Kidney (tissue), 14 donors: ENCODE data around the gene DPM3. TPM values are rescaled to one million over a fixed set of nuclear protein-coding genes. Genes with fewer than 3 reads are reported as not detected.

Experiments used
- DNase-seq, 5 donors: peaks; one replicate each; pipeline ENCODE4 v3.0.0-alpha.2; 2013 to 2020
- FAIRE-seq: peaks from 2 replicates; lab custom pipeline; 2012; peaks lifted over from hg19 to GRCh38; lab: Jason Lieb, UNC
- H3K27ac ChIP-seq, 2 donors: one replicate each; pipeline ENCODE4 v1.7.0; 2013; ENCODE audit warnings: low read depth in 2 of 2, low read length in 2 of 2, inconsistent platforms in 1 of 2
- H3K27me3 ChIP-seq: one replicate; pipeline ENCODE4 v1.7.1; 2013; ENCODE audit warnings: low read length, inconsistent platforms; ENCODE audit not compliant: control insufficient read depth, insufficient read depth
- H3K36me3 ChIP-seq, 3 donors: one replicate each; pipeline versions ENCODE4 v1.7.0 to v1.7.1; 2013; ENCODE audit warnings: low read length in 3 of 3, control low read depth in 1 of 3, inconsistent platforms in 1 of 3; ENCODE audit not compliant: insufficient read depth in 3 of 3, control insufficient read depth in 2 of 3
- H3K4me1 ChIP-seq, 3 donors: one replicate each; pipeline versions ENCODE4 v1.7.0 to v1.7.1; 2013; ENCODE audit warnings: low read length in 3 of 3, inconsistent platforms in 1 of 3, low read depth in 1 of 3; ENCODE audit not compliant: control insufficient read depth in 2 of 3, insufficient read depth in 2 of 3
- H3K4me3 ChIP-seq, 3 donors: one replicate each; pipeline versions ENCODE4 v1.7.0 to v1.8.1; 2013; ENCODE audit warnings: low read length in 3 of 3, control low read depth in 1 of 3, inconsistent platforms in 1 of 3
- H3K9ac ChIP-seq, 3 donors: one replicate each; pipeline versions ENCODE4 v1.7.0 to v1.7.1; 2013; ENCODE audit warnings: low read length in 3 of 3, control low read depth in 1 of 3, inconsistent platforms in 1 of 3
- H3K9me3 ChIP-seq, 3 donors: one replicate each; pipeline versions ENCODE4 v1.7.0 to v1.7.1; 2013; ENCODE audit warnings: low read length in 3 of 3, control low read depth in 1 of 3, inconsistent platforms in 1 of 3; ENCODE audit not compliant: control insufficient read depth in 2 of 3, insufficient read depth in 1 of 3
- intact Hi-C: fragments of 100-400 bp; cut with DNase I; formaldehyde crosslinking; loops from one replicate; pipeline ENCODE4 v1.11.1; 2022
- polyA plus RNA-seq: library from polyadenylated mRNA; stranded (reverse); fragments of 350-450 nt; fragmentation: Illumina TruSeq; extraction: RNeasy Lipid Tissue Mini Kit (QIAGEN cat#74804); gene quantifications from one replicate; pipeline ENCODE4 v1.2.3, GENCODE V29; 2014; ENCODE audit warnings: low read depth, low replicate concordance; ENCODE audit not compliant: insufficient read depth
- total RNA-seq: library from RNA; stranded (reverse); fragmentation: NEBNext Ultra II Directional; extraction: Animal tissue kit (Norgen Biotek cat#: 25700); gene quantifications from one replicate; pipeline ENCODE4 v1.2.1, GENCODE V29; 2021
- TF ChIP-seq, protein P1 (sequence below): IDR thresholded peaks from 3 replicates; pipeline ENCODE4 v1.5.1; 2012; ENCODE audit warnings: mild to moderate bottlenecking, moderate library complexity, borderline replicate concordance; ENCODE audit not compliant: insufficient read depth; ENCODE audit errors: extremely low read depth
- donor health status: control.
- donor health status: control.
- donor health status: control.
- donor health status: control.
- donor health status: control.
- donor health status: DM: yes; HTN: yes; CAD: no.
- donor health status: Normal renal cell carcinoma (clear cell type).

Gene DPM3
- total and polyA plus RNA-seq, 2 donors from 2014 or later: 84.4 to 237 TPM

DNA sequence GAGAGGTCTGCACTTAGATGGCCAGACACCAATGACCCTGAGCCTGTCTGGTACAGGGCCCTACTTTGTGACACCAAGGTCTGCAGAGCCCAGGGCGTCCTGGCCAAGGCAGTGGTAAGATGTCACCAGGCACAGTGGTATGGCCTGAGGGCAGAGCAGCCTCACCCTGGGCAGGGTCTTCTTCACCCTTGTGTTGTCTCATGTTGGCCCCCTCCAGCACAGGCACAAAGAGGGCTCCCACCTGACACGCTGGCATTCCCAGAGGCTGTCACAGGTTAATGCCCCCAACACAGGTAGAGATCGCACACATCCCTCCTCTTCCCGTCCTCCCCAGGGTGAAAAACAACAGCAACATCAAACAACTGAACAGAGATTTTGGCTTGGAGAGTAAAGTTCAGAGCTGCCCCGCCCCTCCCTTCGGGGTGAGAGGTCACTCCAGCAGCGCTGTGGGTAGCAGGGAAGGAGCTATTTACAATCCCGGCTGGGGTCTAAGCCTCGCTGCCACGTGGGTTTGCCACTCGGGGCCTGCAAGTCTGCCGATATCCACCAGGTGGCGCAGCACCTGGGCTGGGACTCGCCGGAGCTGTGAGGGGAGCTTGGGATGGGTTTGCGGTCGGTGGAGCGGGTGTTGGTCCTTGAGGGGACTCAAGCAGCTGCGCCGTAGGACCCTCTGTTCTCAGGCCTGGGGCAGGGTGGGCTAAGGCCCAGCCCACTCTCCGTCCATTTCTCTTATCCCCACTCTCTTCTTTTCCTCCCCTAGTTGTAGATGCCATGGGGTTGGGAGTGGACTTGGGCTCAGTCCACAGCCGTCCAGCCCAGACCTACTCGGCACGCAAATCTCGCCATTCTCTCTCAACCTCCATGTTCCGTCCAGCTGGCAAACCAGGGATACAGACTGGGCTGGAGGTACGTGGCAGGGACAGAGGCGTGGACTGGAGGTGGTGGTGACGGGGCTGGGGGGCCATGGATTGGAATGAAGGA, 49.0 kb downstream of the DPM3 start:
- Histone ChIP-seq H3K4me3 (no peak overlapping the region), H3K9me3 (no peaks in the 10 kb centered on the region), H3K4me1 (peaks cover 0 to 4% (median 0%) of the 10 kb centered on the region in 3 donors), H3K36me3 (no peaks in the 10 kb centered on the region), H3K27me3 (no peaks in the 10 kb centered on the region), H3K9ac (no peak overlapping the region), H3K27ac (no peak overlapping the region)
- intact Hi-C loops: loop anchor here (5.0 kb wide), 1 partner anchor 76 kb away; no protein-coding TSS in a partner anchor
- TF ChIP-seq, protein P1, sequence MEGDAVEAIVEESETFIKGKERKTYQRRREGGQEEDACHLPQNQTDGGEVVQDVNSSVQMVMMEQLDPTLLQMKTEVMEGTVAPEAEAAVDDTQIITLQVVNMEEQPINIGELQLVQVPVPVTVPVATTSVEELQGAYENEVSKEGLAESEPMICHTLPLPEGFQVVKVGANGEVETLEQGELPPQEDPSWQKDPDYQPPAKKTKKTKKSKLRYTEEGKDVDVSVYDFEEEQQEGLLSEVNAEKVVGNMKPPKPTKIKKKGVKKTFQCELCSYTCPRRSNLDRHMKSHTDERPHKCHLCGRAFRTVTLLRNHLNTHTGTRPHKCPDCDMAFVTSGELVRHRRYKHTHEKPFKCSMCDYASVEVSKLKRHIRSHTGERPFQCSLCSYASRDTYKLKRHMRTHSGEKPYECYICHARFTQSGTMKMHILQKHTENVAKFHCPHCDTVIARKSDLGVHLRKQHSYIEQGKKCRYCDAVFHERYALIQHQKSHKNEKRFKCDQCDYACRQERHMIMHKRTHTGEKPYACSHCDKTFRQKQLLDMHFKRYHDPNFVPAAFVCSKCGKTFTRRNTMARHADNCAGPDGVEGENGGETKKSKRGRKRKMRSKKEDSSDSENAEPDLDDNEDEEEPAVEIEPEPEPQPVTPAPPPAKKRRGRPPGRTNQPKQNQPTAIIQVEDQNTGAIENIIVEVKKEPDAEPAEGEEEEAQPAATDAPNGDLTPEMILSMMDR: peak; percentile 98
- FAIRE-seq (no peak), DNase-seq (peak; percentile 81 to 91 (median 88))

Other genes with a start within 250 kb of the DPM3 start
- gene PMVK, start 203.8 kb downstream of the DPM3 start, total RNA-seq: 42.0 TPM
- gene PMVK, start 203.8 kb downstream of the DPM3 start, polyA plus RNA-seq: 132 TPM
- gene PBXIP1, start 184.4 kb downstream of the DPM3 start, total RNA-seq: 83.9 TPM
- 115 TPM for gene PBXIP1, start 184.4 kb downstream of the DPM3 start, polyA plus RNA-seq
- 32.8 TPM for gene PYGO2, start 178.7 kb downstream of the DPM3 start, total RNA-seq
- gene PYGO2, start 178.7 kb downstream of the DPM3 start, polyA plus RNA-seq: 26.9 TPM
- 153 TPM for gene SHC1, start 169.8 kb downstream of the DPM3 start, total RNA-seq
- gene SHC1, start 169.8 kb downstream of the DPM3 start, polyA plus RNA-seq: 43.8 TPM
- gene CKS1B, start 165.8 kb downstream of the DPM3 start, total RNA-seq: 23.1 TPM
- gene CKS1B, start 165.8 kb downstream of the DPM3 start, polyA plus RNA-seq: 43.1 TPM
- 34.1 TPM for gene FLAD1, start 157.2 kb downstream of the DPM3 start, total RNA-seq
- 37.9 TPM for gene FLAD1, start 157.2 kb downstream of the DPM3 start, polyA plus RNA-seq
- not detected for gene LENEP, start 146.9 kb downstream of the DPM3 start, total RNA-seq
- gene LENEP, start 146.9 kb downstream of the DPM3 start, polyA plus RNA-seq: not detected
- gene ZBTB7B, start 137.7 kb downstream of the DPM3 start, total RNA-seq: 68.7 TPM
- 20.1 TPM for gene ZBTB7B, start 137.7 kb downstream of the DPM3 start, polyA plus RNA-seq
- gene DCST2, start 106.8 kb downstream of the DPM3 start, total RNA-seq: 1.4 TPM
- 0.43 TPM for gene DCST2, start 106.8 kb downstream of the DPM3 start, polyA plus RNA-seq
- gene DCST1, start 106.7 kb downstream of the DPM3 start, total RNA-seq: not detected
- gene DCST1, start 106.7 kb downstream of the DPM3 start, polyA plus RNA-seq: not detected
- gene ADAM15, start 89.2 kb downstream of the DPM3 start, total RNA-seq: 152 TPM
- 68.4 TPM for gene ADAM15, start 89.2 kb downstream of the DPM3 start, polyA plus RNA-seq
- 7.6 TPM for gene EFNA4, start 76.8 kb downstream of the DPM3 start, total RNA-seq
- gene EFNA4, start 76.8 kb downstream of the DPM3 start, polyA plus RNA-seq: 11.8 TPM
- gene EFNA3, start 61.7 kb downstream of the DPM3 start, total RNA-seq: 1.7 TPM
- 1.2 TPM for gene EFNA3, start 61.7 kb downstream of the DPM3 start, polyA plus RNA-seq
- gene EFNA1, start 12.7 kb downstream of the DPM3 start, total RNA-seq: 133 TPM
- gene EFNA1, start 12.7 kb downstream of the DPM3 start, polyA plus RNA-seq: 61.1 TPM
- gene SLC50A1, start 4.7 kb downstream of the DPM3 start, total RNA-seq: 34.8 TPM
- gene SLC50A1, start 4.7 kb downstream of the DPM3 start, polyA plus RNA-seq: 61.8 TPM
- gene KRTCAP2, start 32.8 kb upstream of the DPM3 start, total RNA-seq: 198 TPM
- gene KRTCAP2, start 32.8 kb upstream of the DPM3 start, polyA plus RNA-seq: 351 TPM
- 2.1 TPM for gene TRIM46, start 33.3 kb upstream of the DPM3 start, total RNA-seq
- gene TRIM46, start 33.3 kb upstream of the DPM3 start, polyA plus RNA-seq: 0.28 TPM
- gene THBS3, start 67.4 kb upstream of the DPM3 start, total RNA-seq: 33.0 TPM
- 21.4 TPM for gene THBS3, start 67.4 kb upstream of the DPM3 start, polyA plus RNA-seq
- gene MTX1, start 68.2 kb upstream of the DPM3 start, total RNA-seq: 38.8 TPM
- 86.9 TPM for gene MTX1, start 68.2 kb upstream of the DPM3 start, polyA plus RNA-seq
- 22.8 TPM for gene ENTREP3, start 115.0 kb upstream of the DPM3 start, total RNA-seq
- gene ENTREP3, start 115.0 kb upstream of the DPM3 start, polyA plus RNA-seq: 19.8 TPM
- 66.7 TPM for gene SCAMP3, start 121.8 kb upstream of the DPM3 start, total RNA-seq
- gene SCAMP3, start 121.8 kb upstream of the DPM3 start, polyA plus RNA-seq: 89.1 TPM
- 59.7 TPM for gene CLK2, start 133.0 kb upstream of the DPM3 start, total RNA-seq
- gene CLK2, start 133.0 kb upstream of the DPM3 start, polyA plus RNA-seq: 28.9 TPM
- 3.3 TPM for gene HCN3, start 136.9 kb upstream of the DPM3 start, total RNA-seq
- 4.5 TPM for gene HCN3, start 136.9 kb upstream of the DPM3 start, polyA plus RNA-seq
- 0.82 TPM for gene PKLR, start 160.9 kb upstream of the DPM3 start, total RNA-seq
- 19.9 TPM for gene PKLR, start 160.9 kb upstream of the DPM3 start, polyA plus RNA-seq
- gene FDPS, start 168.3 kb upstream of the DPM3 start, total RNA-seq: 112 TPM
- gene FDPS, start 168.3 kb upstream of the DPM3 start, polyA plus RNA-seq: 184 TPM
- 32.7 TPM for gene RUSC1, start 180.4 kb upstream of the DPM3 start, total RNA-seq
- gene RUSC1, start 180.4 kb upstream of the DPM3 start, polyA plus RNA-seq: 29.7 TPM